Measurements from ENCODE around the gene RUNX2. TPM values are rescaled to one million over a fixed set of nuclear protein-coding genes. Genes with fewer than 3 reads are reported as not detected.
"Not testable (repeated sequence)": the region's sequence is repeated elsewhere in the genome, so short reads cannot be mapped to it uniquely, and the experiment has no call there.

RUNX2 gene
- 10 to 100 TPM; 25.3 to 25.8 TPM for total RNA-seq
- polyA plus RNA-seq = 16.1 TPM

DNA sequence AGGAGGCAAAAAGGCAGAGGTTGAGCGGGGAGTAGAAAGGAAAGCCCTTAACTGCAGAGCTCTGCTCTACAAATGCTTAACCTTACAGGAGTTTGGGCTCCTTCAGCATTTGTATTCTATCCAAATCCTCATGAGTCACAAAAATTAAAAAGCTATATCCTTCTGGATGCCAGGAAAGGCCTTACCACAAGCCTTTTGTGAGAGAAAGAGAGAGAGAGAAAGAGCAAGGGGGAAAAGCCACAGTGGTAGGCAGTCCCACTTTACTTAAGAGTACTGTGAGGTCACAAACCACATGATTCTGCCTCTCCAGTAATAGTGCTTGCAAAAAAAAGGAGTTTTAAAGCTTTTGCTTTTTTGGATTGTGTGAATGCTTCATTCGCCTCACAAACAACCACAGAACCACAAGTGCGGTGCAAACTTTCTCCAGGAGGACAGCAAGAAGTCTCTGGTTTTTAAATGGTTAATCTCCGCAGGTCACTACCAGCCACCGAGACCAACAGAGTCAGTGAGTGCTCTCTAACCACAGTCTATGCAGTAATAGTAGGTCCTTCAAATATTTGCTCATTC, at the start of gene RUNX2:
Gene RUNX2 (plus strand): TSS at position 375 of the 567 bp plus-strand sequence. CDS start 397 bp downstream, outside the sequence.
- Mint-ChIP-seq H3K27ac (peak within 1 kb of the TSS in 2 of 8 donors; percentile 11 to 87), H3K4me3 (peak within 1 kb of the TSS in 5 of 7 donors; percentile 1 to 57 (median 13)), H3K36me3 (no peaks in the 10 kb centered on the region), H3K4me1 (peaks cover 26 to 32% (median 31%) of the 10 kb centered on the region in 3 donors), H3K9me3 (no peaks in the 10 kb centered on the region), H3K27me3 (no peaks in the 10 kb centered on the region)
- H3K9me3 ChIP-seq (ENCODE audit: low read length) = no peaks in the 10 kb centered on the region
- no peaks in the 10 kb centered on the region for H3K36me3 ChIP-seq (ENCODE audit: insufficient read depth, low read length)
- peaks cover 17% of the 10 kb centered on the region for H3K4me1 ChIP-seq (ENCODE audit: insufficient read depth, low read length)
- DNase-seq = peak in 1 of 5 donors; percentile 57
- H3K27ac ChIP-seq (ENCODE audit: low read depth, low read length) = no peak within 1 kb of the TSS
- POLR2A ChIA-PET = no interaction called here
- peak within 1 kb of the TSS; percentile 12 for H3K4me3 ChIP-seq (ENCODE audit: low read length)
- CTCF ChIA-PET = no interaction called here
- no peaks in the 10 kb centered on the region for H3K27me3 ChIP-seq (ENCODE audit: insufficient read depth, low read length, poor library complexity, severe bottlenecking)

DNA sequence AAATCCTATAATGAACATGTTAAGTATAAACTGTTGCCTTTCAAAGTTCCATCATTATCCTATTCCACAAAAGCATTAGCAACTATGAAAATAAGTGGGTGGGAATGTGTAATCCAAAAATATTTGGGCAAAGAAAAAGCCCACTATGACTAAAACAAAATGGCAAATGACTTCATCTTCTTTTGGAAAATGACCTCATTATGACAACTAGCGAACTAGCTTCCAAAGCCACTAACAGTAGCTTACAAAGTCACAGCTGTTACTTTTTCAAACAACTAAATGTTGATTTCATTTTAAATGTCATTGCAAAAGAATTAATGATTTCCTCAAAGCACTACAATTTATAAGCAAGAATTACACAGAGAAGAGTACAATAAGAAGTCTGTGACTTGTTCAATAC, 49.8 kb upstream of the RUNX2 start:
- Histone ChIP-seq H3K36me3 (ENCODE audit: insufficient read depth, low read length) (no peaks in the 10 kb centered on the region), H3K9me3 (ENCODE audit: low read length) (no peaks in the 10 kb centered on the region), H3K4me1 (ENCODE audit: insufficient read depth, low read length) (no peaks in the 10 kb centered on the region), H3K27ac (ENCODE audit: low read depth, low read length) (no peak overlapping the region), H3K4me3 (ENCODE audit: low read length) (no peak overlapping the region), H3K27me3 (ENCODE audit: insufficient read depth, low read length, poor library complexity, severe bottlenecking) (no peaks in the 10 kb centered on the region)
- H3K27me3 Mint-ChIP-seq = peaks cover 0 to 2% of the 10 kb centered on the region in 2 donors
- H3K4me1 Mint-ChIP-seq = peaks cover 0 to 3% (median 2%) of the 10 kb centered on the region in 3 donors
- H3K4me3 Mint-ChIP-seq = no peak overlapping the region
- no peak for DNase-seq
- peaks cover 0 to 33% (median 9%) of the 10 kb centered on the region in 3 donors for H3K36me3 Mint-ChIP-seq
- H3K27ac Mint-ChIP-seq = no peak overlapping the region
- POLR2A ChIA-PET = no interaction called here
- H3K9me3 Mint-ChIP-seq = peaks cover 0 to 7% (median 3%) of the 10 kb centered on the region in 5 donors
- CTCF ChIA-PET = no interaction called here

DNA sequence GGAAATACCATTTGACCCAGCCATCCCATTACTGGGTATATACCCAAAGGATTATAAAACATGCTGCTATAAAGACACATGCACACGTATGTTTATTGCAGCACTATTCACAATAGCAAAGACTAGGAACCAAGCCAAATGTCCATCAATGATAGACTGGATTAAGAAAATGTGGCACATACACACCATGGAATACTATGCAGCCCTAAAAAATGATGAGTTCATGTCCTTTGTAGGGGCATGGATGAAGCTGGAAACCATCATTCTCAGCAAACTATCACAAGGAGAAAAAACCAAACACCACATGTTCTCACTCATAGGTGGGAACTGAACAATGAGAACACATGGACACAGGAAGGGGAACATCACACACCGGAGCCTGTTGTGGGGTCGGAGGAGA, 41.4 kb upstream of the RUNX2 start:
- H3K4me1 Mint-ChIP-seq; H3K27me3 Mint-ChIP-seq; H3K4me3 Mint-ChIP-seq; H3K4me1 ChIP-seq (ENCODE audit: insufficient read depth, low read length); CTCF ChIA-PET; H3K27me3 ChIP-seq (ENCODE audit: insufficient read depth, low read length, poor library complexity, severe bottlenecking); H3K9me3 ChIP-seq (ENCODE audit: low read length); H3K4me3 ChIP-seq (ENCODE audit: low read length); H3K9me3 Mint-ChIP-seq; POLR2A ChIA-PET; DNase-seq; H3K36me3 ChIP-seq (ENCODE audit: insufficient read depth, low read length); H3K27ac Mint-ChIP-seq; H3K27ac ChIP-seq (ENCODE audit: low read depth, low read length): not testable (repeated sequence)
- peaks cover 0 to 22% (median 8%) of the 10 kb centered on the region in 3 donors for H3K36me3 Mint-ChIP-seq

DNA sequence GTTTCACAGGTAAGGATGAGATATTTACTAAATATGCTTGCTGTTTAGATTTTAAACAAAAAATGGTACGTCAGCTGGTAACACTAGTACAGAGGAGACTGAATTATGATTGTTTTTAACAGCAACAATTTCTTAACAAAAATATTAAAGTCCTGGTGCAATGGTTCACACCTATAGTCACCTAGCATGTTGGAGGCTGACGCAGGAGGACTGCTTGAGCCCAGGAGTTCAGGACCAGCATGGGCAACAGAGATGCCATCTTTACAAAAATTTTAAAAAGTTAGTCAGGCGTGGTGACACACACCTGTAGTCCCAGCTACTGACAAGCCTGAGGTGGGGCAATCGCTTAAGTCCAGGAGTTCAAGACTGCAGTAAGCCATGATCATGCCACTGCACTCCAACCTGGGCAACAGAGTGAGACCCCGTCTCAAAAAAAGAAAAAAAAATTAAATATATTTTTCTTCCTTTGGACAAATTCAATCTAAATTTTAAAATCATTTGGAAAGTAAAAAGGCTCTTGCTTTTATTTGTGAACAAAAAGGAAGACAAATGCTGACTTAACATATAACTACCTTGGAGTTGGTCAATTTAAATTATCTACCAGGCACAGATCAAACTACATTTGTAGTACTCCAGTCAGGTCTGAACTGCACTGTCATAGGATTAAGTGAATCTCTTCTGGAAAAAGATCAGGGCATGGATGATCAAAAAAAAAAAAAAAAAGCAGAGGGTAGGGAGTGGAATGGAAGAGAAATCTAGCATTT, 38.2 kb upstream of the RUNX2 start:
- Histone ChIP-seq H3K27me3 (ENCODE audit: insufficient read depth, low read length, poor library complexity, severe bottlenecking) (no peaks in the 10 kb centered on the region), H3K4me1 (ENCODE audit: insufficient read depth, low read length) (peaks cover 15% of the 10 kb centered on the region), H3K9me3 (ENCODE audit: low read length) (no peaks in the 10 kb centered on the region), H3K27ac (ENCODE audit: low read depth, low read length) (no peak overlapping the region), H3K4me3 (ENCODE audit: low read length) (no peak overlapping the region), H3K36me3 (ENCODE audit: insufficient read depth, low read length) (no peaks in the 10 kb centered on the region)
- Mint-ChIP-seq H3K4me3 (no peak overlapping the region), H3K9me3 (peaks cover 0 to 7% (median 0%) of the 10 kb centered on the region in 5 donors), H3K4me1 (peaks cover 20 to 40% (median 27%) of the 10 kb centered on the region in 3 donors), H3K27ac (peak overlapping the region in 1 of 8 donors; percentile 24), H3K27me3 (peaks cover 0 to 4% of the 10 kb centered on the region in 2 donors), H3K36me3 (peaks cover 0 to 12% (median 4%) of the 10 kb centered on the region in 3 donors)
- ChIA-PET CTCF (no interaction called here), POLR2A (no interaction called here)
- DNase-seq = no peak

DNA sequence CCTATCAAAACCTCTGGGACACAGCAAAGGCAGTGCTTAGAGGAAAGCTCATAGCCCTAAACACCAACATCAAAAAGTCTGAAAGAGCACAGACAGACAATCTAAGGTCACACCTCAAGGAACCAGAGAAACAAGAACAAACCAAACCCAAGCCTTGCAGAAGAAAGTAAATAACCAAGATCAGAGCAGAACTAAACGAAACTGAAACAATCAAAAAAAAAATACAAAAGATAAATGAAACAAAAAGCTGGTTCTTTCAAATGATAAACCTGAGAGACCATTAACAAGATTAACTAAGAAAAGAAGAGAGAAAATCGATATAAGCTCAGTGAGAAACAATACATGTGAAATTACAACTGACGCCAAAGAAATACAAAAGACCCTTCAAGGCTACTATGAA, 34.8 kb upstream of the RUNX2 start:
- CTCF ChIA-PET = no interaction called here

DNA sequence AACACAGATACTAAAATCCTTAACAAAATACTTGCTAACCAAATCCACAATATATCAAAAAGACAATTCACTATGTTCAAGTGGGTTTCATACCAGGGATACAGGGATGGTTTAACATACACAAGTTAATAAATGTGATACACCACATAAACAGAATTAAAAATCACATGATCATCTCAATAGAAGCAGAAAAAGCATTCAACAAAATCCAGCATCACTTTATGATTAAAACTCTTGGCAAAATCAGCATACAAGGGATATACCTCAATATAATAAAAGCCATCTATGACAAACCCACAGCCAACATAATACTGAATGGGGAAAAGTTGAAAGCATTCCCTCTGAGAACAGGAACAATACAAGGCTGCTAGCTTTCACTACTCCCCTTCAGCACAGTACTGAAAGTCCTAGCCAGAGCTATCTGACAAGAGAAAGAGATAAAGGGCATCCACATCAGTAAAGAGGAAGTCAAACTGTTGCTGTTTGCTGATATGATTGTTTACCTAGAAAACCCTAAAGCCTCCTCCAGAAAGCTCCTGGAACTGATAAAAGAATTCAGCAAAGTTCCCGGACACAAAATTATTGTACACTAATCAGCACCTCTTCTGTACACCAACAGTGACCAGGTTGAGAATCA, 33.9 kb upstream of the RUNX2 start:
- H3K36me3 Mint-ChIP-seq; POLR2A ChIA-PET; H3K27me3 Mint-ChIP-seq; H3K27ac ChIP-seq (ENCODE audit: low read depth, low read length); H3K4me3 ChIP-seq (ENCODE audit: low read length); DNase-seq; H3K9me3 Mint-ChIP-seq; CTCF ChIA-PET; H3K9me3 ChIP-seq (ENCODE audit: low read length); H3K27me3 ChIP-seq (ENCODE audit: insufficient read depth, low read length, poor library complexity, severe bottlenecking); H3K36me3 ChIP-seq (ENCODE audit: insufficient read depth, low read length): not testable (repeated sequence)
- Mint-ChIP-seq H3K4me1 (peaks cover 20 to 44% (median 33%) of the 10 kb centered on the region in 3 donors), H3K4me3 (peak overlapping the region in 4 of 7 donors; percentile 2 to 44 (median 30)), H3K27ac (peak overlapping the region in 5 of 8 donors; percentile 16 to 59 (median 20))
- peaks cover 15% of the 10 kb centered on the region for H3K4me1 ChIP-seq (ENCODE audit: insufficient read depth, low read length)

More for the DNA sequence above, 34.8 kb upstream of the RUNX2 start:
- Histone ChIP-seq H3K27ac (ENCODE audit: low read depth, low read length) (no peak overlapping the region), H3K36me3 (ENCODE audit: insufficient read depth, low read length) (no peaks in the 10 kb centered on the region), H3K9me3 (ENCODE audit: low read length) (no peaks in the 10 kb centered on the region), H3K27me3 (ENCODE audit: insufficient read depth, low read length, poor library complexity, severe bottlenecking) (no peaks in the 10 kb centered on the region), H3K4me1 (ENCODE audit: insufficient read depth, low read length) (peaks cover 15% of the 10 kb centered on the region), H3K4me3 (ENCODE audit: low read length) (no peak overlapping the region)
- DNase-seq = peak in 2 of 5 donors; percentile 23 to 31
- Mint-ChIP-seq H3K27me3 (peaks cover 0 to 2% of the 10 kb centered on the region in 2 donors), H3K4me1 (peaks cover 20 to 44% (median 33%) of the 10 kb centered on the region in 3 donors), H3K27ac (peak overlapping the region; percentile 2 to 84 (median 40)), H3K4me3 (peak overlapping the region; percentile 2 to 44 (median 13)), H3K36me3 (peaks cover 0 to 2% (median 0%) of the 10 kb centered on the region in 3 donors), H3K9me3 (peaks cover 0 to 3% (median 0%) of the 10 kb centered on the region in 5 donors)
- POLR2A ChIA-PET = no interaction called here

DNA sequence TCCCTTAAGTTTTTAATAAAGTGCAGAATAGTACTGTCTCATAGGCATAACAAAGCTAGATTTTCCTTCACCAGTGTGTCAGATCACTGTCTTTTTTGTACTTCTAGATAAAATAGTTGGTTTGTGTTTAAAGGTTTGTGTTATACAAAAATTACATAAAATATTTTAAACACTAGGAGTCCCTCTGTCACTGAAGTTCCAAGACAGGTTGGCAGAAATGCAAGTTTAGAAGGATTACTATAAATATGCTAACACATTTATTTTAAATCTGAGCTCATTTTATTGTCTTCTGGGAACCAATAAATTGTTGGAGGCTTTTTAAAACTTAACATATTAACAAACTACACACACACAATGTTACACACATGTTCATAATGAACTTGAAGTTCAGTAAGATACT, 30.8 kb upstream of the RUNX2 start:
- DNase-seq = no peak
- no peaks in the 10 kb centered on the region for H3K27me3 ChIP-seq (ENCODE audit: insufficient read depth, low read length, poor library complexity, severe bottlenecking)
- Mint-ChIP-seq H3K9me3 (no peaks in the 10 kb centered on the region), H3K27ac (peak overlapping the region in 2 of 8 donors; percentile 8 to 15), H3K36me3 (peaks cover 0 to 1% (median 0%) of the 10 kb centered on the region in 3 donors), H3K4me1 (peaks cover 20 to 33% (median 32%) of the 10 kb centered on the region in 3 donors), H3K4me3 (no peak overlapping the region), H3K27me3 (peaks cover 0 to 2% of the 10 kb centered on the region in 2 donors)
- H3K4me1 ChIP-seq (ENCODE audit: insufficient read depth, low read length) = peaks cover 15% of the 10 kb centered on the region
- POLR2A ChIA-PET = no interaction called here
- H3K9me3 ChIP-seq (ENCODE audit: low read length) = no peaks in the 10 kb centered on the region
- no peak overlapping the region for H3K27ac ChIP-seq (ENCODE audit: low read depth, low read length)
- no peaks in the 10 kb centered on the region for H3K36me3 ChIP-seq (ENCODE audit: insufficient read depth, low read length)
- no peak overlapping the region for H3K4me3 ChIP-seq (ENCODE audit: low read length)
- CTCF ChIA-PET = no interaction called here

DNA sequence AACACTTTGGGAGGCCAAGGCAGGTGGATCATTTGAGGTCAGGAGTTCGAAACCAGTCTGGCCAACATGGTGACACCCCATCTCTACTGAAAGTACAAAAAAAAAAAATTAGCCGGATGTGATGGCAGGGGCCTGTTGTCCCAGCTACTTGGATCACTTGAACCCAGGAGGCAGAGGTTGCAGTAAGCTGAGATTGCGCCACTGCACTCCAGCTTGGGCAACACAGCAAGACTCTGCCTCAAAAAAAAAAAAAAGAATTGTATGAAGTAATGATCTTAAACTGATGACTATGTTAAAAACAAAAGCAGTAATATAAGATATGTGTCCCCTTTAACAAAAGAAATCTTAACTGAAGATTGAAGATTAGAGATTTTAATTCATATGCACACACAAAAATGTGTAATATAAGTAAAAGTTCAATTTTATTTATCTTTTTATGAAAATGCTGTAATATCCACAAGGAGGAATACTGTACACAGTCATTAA, 29.0 kb upstream of the RUNX2 start:
- no peak overlapping the region for H3K4me3 ChIP-seq (ENCODE audit: low read length)
- H3K27me3 ChIP-seq (ENCODE audit: insufficient read depth, low read length, poor library complexity, severe bottlenecking) = no peaks in the 10 kb centered on the region
- no peaks in the 10 kb centered on the region for H3K9me3 ChIP-seq (ENCODE audit: low read length)
- Mint-ChIP-seq H3K9me3 (peaks cover 0 to 5% (median 0%) of the 10 kb centered on the region in 5 donors), H3K36me3 (peaks cover 0 to 7% (median 1%) of the 10 kb centered on the region in 3 donors), H3K4me1 (peaks cover 1 to 19% (median 14%) of the 10 kb centered on the region in 3 donors), H3K27ac (no peak overlapping the region), H3K4me3 (no peak overlapping the region), H3K27me3 (no peaks in the 10 kb centered on the region)
- H3K4me1 ChIP-seq (ENCODE audit: insufficient read depth, low read length) = peaks cover 4% of the 10 kb centered on the region
- DNase-seq = no peak
- no peak overlapping the region for H3K27ac ChIP-seq (ENCODE audit: low read depth, low read length)
- POLR2A ChIA-PET = no interaction called here
- CTCF ChIA-PET = no interaction called here
- no peaks in the 10 kb centered on the region for H3K36me3 ChIP-seq (ENCODE audit: insufficient read depth, low read length)

Measured in CD8-positive, alpha-beta memory T cell (primary cell).